Measurements from ENCODE around the gene CLIP3. TPM values are rescaled to one million over a fixed set of nuclear protein-coding genes. Genes with fewer than 3 reads are reported as not detected.

CLIP3 gene
- total RNA-seq, 1 experiment from 2014 or later, result 4.2 TPM

DNA sequence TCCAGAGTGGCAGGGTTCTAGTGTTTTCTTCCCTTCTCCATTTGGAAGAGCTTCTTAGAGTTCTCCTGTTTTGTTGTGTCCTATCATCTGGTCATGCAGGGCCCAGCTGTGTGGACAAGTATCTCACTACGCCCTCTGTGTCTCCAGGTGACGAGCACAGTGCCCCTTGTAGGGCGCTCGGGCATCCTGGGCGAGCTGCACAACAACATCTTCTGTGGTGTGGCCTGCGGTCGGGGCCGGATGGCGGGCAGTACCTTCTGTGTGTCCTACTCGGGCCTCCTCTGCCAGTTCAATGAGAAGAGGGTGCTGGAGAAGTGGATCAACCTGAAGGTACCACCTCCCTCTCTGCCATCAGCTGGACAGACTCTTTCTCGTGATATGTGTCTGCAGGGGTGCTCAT is 35.0 kb upstream of the CLIP3 start:
- Histone ChIP-seq H3K9me2 (ENCODE audit: insufficient read depth) (no peaks in the 10 kb centered on the region), H3K36me3 (ENCODE audit: low read depth) (no peaks in the 10 kb centered on the region), H3K9me3 (ENCODE audit: insufficient read depth, low read depth) (no peaks in the 10 kb centered on the region), H3F3A (ENCODE audit: insufficient read depth, low read depth) (peaks cover 21% of the 10 kb centered on the region), H3K4me3 (no peak overlapping the region), H2AFZ (no peak overlapping the region), H3K4me1 (replicated peaks; ENCODE audit: insufficient read depth) (peaks cover 14% of the 10 kb centered on the region), H3K27me3 (ENCODE audit: insufficient read depth, low read depth) (no peaks in the 10 kb centered on the region), H4K20me1 (ENCODE audit: insufficient read depth) (peaks cover 4% of the 10 kb centered on the region), H3K79me2 (ENCODE audit: low read depth) (no peaks in the 10 kb centered on the region), H3K4me2 (no peak overlapping the region), H3K27ac (no peak overlapping the region)
- TF ChIP-seq, protein P1, sequence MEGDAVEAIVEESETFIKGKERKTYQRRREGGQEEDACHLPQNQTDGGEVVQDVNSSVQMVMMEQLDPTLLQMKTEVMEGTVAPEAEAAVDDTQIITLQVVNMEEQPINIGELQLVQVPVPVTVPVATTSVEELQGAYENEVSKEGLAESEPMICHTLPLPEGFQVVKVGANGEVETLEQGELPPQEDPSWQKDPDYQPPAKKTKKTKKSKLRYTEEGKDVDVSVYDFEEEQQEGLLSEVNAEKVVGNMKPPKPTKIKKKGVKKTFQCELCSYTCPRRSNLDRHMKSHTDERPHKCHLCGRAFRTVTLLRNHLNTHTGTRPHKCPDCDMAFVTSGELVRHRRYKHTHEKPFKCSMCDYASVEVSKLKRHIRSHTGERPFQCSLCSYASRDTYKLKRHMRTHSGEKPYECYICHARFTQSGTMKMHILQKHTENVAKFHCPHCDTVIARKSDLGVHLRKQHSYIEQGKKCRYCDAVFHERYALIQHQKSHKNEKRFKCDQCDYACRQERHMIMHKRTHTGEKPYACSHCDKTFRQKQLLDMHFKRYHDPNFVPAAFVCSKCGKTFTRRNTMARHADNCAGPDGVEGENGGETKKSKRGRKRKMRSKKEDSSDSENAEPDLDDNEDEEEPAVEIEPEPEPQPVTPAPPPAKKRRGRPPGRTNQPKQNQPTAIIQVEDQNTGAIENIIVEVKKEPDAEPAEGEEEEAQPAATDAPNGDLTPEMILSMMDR (conservative IDR thresholded peaks at IDR 0.05), result no peak
- TF ChIP-seq EZH2 (IDR thresholded peaks at IDR 0.05; ENCODE audit: low read depth), result no peak
- no TSS peak for BruUV-seq (replicated peaks)
- POLR2A ChIA-PET (ENCODE audit: unreplicated experiment), result interaction anchor here (0.7 kb wide), 1 partner anchor 61 kb away, joined by 4 read pairs; no protein-coding TSS in a partner anchor
- CTCF ChIA-PET, result no interaction called here
- no peak for DNase-seq
- intact Hi-C loops (cut with micrococcal nuclease; ENCODE audit: unreplicated experiment), result no loop called here

DNA sequence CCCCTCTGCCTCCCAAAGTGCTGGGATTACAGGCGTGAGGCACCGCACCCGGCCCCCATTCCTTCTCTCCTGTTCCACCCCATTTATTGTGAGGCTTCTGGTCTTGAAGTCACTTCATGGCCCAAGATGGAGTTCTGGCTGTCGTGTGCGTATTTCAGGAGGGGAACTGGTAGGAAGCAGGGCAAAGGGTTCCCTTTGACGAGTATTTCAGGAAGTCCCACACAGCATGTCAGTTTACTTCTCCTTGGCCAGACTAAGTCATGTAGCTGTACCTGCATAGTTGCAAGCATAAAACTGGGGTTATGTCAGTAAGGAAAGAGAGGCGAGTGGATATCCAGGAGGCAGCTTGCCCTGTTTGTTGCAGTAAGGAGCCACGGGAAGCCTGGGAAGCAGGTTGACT is 32.2 kb upstream of the CLIP3 start:
- no peak for TF ChIP-seq EZH2 (IDR thresholded peaks at IDR 0.05; ENCODE audit: low read depth)
- TF ChIP-seq, protein P1 (conservative IDR thresholded peaks at IDR 0.05), result no peak
- no TSS peak for BruUV-seq (replicated peaks)
- ChIA-PET POLR2A (ENCODE audit: unreplicated experiment) (no interaction called here), CTCF (no interaction called here)
- no peaks in the 10 kb centered on the region for H3K27me3 ChIP-seq (ENCODE audit: insufficient read depth, low read depth)
- H3K27ac ChIP-seq, result no peak overlapping the region
- no peak overlapping the region for H3K4me3 ChIP-seq
- no peaks in the 10 kb centered on the region for H3F3A ChIP-seq (ENCODE audit: insufficient read depth, low read depth)
- no peaks in the 10 kb centered on the region for H3K4me1 ChIP-seq (replicated peaks; ENCODE audit: insufficient read depth)
- H3K9me3 ChIP-seq (ENCODE audit: insufficient read depth, low read depth), result no peaks in the 10 kb centered on the region
- no peak for DNase-seq
- no peaks in the 10 kb centered on the region for H3K9me2 ChIP-seq (ENCODE audit: insufficient read depth)
- H4K20me1 ChIP-seq (ENCODE audit: insufficient read depth), result no peaks in the 10 kb centered on the region
- H3K79me2 ChIP-seq (ENCODE audit: low read depth), result no peaks in the 10 kb centered on the region
- no peak overlapping the region for H2AFZ ChIP-seq
- H3K4me2 ChIP-seq, result no peak overlapping the region
- intact Hi-C loops (cut with micrococcal nuclease; ENCODE audit: unreplicated experiment), result no loop called here
- H3K36me3 ChIP-seq (ENCODE audit: low read depth), result peaks cover 8% of the 10 kb centered on the region; the same call in 1 of the 2 replicates

DNA sequence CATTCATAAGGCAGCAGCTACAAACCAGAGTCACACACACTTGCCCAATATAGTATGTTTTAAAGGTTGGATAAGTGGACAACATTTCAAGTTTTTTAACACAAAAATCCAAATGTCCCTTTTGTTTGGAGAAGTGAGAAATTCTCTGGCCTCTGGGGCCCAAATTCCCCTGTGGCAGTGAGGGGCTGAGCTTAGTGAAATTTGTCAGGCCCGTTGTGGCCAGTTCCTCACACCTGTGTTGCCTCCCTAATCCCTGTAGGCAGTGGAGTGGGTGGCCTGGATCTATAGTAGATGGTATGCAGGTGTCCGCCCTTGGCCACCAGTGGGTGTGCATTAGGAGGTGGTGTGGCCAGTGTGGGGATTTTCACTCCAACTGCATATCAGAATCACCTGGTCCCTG is 28.7 kb upstream of the CLIP3 start:
- no peak overlapping the region for H3K4me3 ChIP-seq
- H3K79me2 ChIP-seq (ENCODE audit: low read depth), result peaks cover 13% of the 10 kb centered on the region; the same call in 1 of the 2 replicates
- no peaks in the 10 kb centered on the region for H4K20me1 ChIP-seq (ENCODE audit: insufficient read depth)
- H3K36me3 ChIP-seq (ENCODE audit: low read depth), result peaks cover 8% of the 10 kb centered on the region; the same call in 1 of the 2 replicates
- no peak overlapping the region for H2AFZ ChIP-seq
- H3K27me3 ChIP-seq (ENCODE audit: insufficient read depth, low read depth), result no peaks in the 10 kb centered on the region
- ChIA-PET CTCF (interaction anchor here (0.7 kb wide), 1 partner anchor 557 kb away, joined by 6 read pairs; no protein-coding TSS in a partner anchor), POLR2A (ENCODE audit: unreplicated experiment) (interaction anchor here (0.6 kb wide), 1 partner anchor 116 kb away, joined by 3 read pairs; no protein-coding TSS in a partner anchor)
- no peak for TF ChIP-seq EZH2 (IDR thresholded peaks at IDR 0.05; ENCODE audit: low read depth)
- TF ChIP-seq, protein P1 (conservative IDR thresholded peaks at IDR 0.05), result no peak
- H3K9me2 ChIP-seq (ENCODE audit: insufficient read depth), result no peaks in the 10 kb centered on the region
- BruUV-seq (replicated peaks), result no TSS peak
- intact Hi-C loops (cut with micrococcal nuclease; ENCODE audit: unreplicated experiment), result no loop called here
- no peaks in the 10 kb centered on the region for H3K4me1 ChIP-seq (replicated peaks; ENCODE audit: insufficient read depth)
- no peak overlapping the region for H3K27ac ChIP-seq
- no peaks in the 10 kb centered on the region for H3K9me3 ChIP-seq (ENCODE audit: insufficient read depth, low read depth)
- no peak overlapping the region for H3K4me2 ChIP-seq
- DNase-seq, result no peak
- no peaks in the 10 kb centered on the region for H3F3A ChIP-seq (ENCODE audit: insufficient read depth, low read depth)
